WI38 (cell line): ENCODE results near the gene KIAA0040.

Experiments
- H3K4me3 ChIP-seq: 2 replicates; pipeline ENCODE4 v1.5.1; 2011; ENCODE audit warnings: low read depth, mild to moderate bottlenecking, control low read depth, low read length
- CTCF ChIP-seq: IDR thresholded peaks from 2 replicates; pipeline ENCODE4 v1.5.1; 2012; ENCODE audit warnings: low read depth, mild to moderate bottlenecking, control low read depth, low read length

KIAA0040 gene

DNA sequence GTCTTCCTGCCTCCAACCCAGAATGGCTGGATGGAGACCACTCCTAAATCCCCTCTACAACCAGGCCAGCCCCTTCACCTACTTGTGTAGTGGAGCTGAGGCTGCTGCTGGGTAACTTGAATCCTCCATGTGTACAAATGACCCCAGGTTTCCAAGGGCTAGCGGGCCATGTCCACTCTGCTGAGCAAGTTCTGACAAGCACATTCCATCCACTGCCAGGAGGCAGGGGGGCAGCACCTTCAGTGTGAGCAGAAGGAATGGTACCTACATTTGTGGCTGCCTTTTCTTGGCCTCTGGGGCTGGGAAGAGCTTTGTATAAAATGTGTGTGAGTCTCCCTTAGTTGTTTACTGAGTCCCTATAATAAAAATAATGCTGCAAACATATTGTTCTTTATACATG, 14.5 kb downstream of the KIAA0040 start:
- no peak overlapping the region for H3K4me3 ChIP-seq
- TF ChIP-seq CTCF, result no peak

DNA sequence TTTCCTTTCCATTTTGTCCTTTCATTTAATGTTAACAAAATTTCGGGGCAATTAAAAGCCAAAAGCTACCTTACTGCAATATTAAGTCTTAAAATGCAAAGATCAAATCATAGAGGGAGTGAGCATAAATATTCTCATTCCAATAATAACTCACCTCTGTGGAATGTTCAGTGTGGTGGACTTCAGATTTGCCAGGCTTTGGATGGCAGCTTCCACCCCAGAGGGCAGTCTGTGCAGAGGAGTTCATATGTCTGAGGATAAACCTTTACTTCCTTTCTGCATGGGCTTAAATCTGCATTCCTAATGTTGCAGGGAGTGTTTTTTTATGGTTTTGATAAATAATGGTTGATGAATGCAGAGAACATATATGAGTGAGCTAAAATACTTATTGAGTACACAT, 16.3 kb downstream of the KIAA0040 start:
- TF ChIP-seq CTCF, result no peak
- no peak overlapping the region for H3K4me3 ChIP-seq

DNA sequence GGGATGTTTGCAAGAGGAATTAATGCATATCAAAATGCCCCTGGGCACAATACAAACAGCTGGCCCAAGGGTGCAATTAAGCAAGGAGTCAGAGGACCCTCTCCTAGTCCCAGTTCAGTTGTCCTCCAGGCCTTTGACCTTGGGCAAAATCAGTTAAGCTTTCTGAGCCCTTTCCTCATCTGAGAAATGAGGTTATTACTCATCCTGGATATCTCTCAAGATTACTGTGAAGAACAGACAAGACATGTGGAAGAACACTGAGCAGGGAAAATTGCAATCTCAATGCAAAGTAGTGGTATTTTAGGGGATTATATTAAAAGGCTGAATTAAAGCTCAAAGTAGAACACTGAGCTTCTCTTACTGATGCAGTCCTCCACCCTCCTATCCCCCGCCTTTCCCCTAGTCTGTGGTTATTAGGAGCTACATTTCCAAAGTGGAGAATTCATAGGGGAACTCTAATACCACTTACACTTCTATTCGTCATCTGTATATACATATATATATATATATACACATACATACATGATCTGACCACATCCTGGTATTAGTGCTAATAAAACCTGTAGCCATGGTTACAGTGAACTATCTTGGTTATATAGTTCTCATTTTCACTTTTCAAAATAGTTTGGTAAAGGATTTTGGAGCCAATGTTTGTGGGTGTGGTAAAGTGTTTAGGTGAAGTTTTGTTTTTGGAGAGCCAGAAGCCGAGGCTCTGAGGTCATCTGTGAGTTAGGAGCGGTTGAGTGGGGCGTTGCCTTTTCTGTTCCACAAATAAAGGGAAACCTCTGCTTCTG, 18.1 kb downstream of the KIAA0040 start:
- no peak for TF ChIP-seq CTCF
- no peak overlapping the region for H3K4me3 ChIP-seq

DNA sequence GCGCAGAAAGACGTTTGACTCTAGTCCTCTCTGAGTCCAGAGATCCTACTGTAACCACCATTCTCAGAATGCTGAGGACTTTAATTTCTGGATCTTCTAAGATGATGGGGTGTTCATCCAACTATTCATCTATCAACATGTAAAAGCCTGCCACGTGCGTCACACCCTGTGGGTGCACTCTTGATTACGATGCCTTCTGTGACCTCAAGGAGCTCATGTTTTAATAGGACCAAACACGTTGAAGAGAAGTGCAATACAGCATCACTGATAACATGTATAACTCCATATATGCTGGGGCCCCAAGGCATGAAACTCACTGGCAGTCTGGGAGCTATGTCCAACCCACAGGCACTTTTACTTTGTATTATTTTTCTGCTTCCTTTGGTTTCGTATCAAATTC, 19.0 kb downstream of the KIAA0040 start:
- TF ChIP-seq CTCF, result no peak
- no peak overlapping the region for H3K4me3 ChIP-seq

- H3K4me3 ChIP-seq, result no peak overlapping the region
- TF ChIP-seq CTCF, result no peak
These were observed 20.1 kb downstream of the KIAA0040 start for GRCh38 chr1:175172503-175172902.

GRCh38 chr1:175171036-175171913, 21.3 kb downstream of the KIAA0040 start:
- H3K4me3 ChIP-seq, result no peak overlapping the region
- TF ChIP-seq CTCF, result no peak
